Hepatocyte (in vitro differentiated cells): ENCODE data around the gene DKK3. TPM values are rescaled to one million over a fixed set of nuclear protein-coding genes. Genes with fewer than 3 reads are reported as not detected.
A peak's percentile ranks its signal among the peaks of the same experiment; 100 is the strongest.

Experiments
- DNase-seq: peaks from one replicate; pipeline ENCODE4 v3.0.0-alpha.2; 2016; ENCODE audit warnings: low spot score
- H2AFZ ChIP-seq: fragments of 200-600 bp; sonication (generic); 2 replicates; pipeline ENCODE4 v1.6.0; 2016; ENCODE audit warnings: antibody characterized with exemption, mild to moderate bottlenecking
- H3K27ac ChIP-seq: fragments of 200-600 bp; sonication (generic); 2 replicates; pipeline ENCODE4 v1.5.1; 2016; ENCODE audit warnings: mild to moderate bottlenecking
- H3K27me3 ChIP-seq: fragments of 200-600 bp; sonication (generic); 2 replicates; pipeline ENCODE4 v1.6.1; 2016
- H3K36me3 ChIP-seq: fragments of 200-600 bp; sonication (generic); replicated peaks from 2 replicates; pipeline ENCODE4 v1.5.1; 2016; ENCODE audit warnings: low read depth; ENCODE audit not compliant: insufficient read depth
- H3K4me1 ChIP-seq: fragments of 200-600 bp; sonication (generic); 2 replicates; pipeline ENCODE4 v1.5.1; 2016; ENCODE audit warnings: mild to moderate bottlenecking, moderate library complexity; ENCODE audit not compliant: insufficient read depth
- H3K4me2 ChIP-seq: fragments of 200-600 bp; sonication (generic); 2 replicates; pipeline ENCODE4 v1.6.0; 2016
- H3K4me3 ChIP-seq: fragments of 200-600 bp; sonication (generic); 2 replicates; pipeline ENCODE4 v1.5.1; 2016; ENCODE audit warnings: mild to moderate bottlenecking
- H3K79me2 ChIP-seq: fragments of 200-600 bp; sonication (generic); 2 replicates; pipeline ENCODE4 v1.6.0; 2017; ENCODE audit warnings: mild to moderate bottlenecking
- H3K9me2 ChIP-seq: fragments of 200-600 bp; sonication (generic); replicated peaks from 2 replicates; pipeline ENCODE4 v1.6.0; 2017; ENCODE audit warnings: mild to moderate bottlenecking; ENCODE audit not compliant: insufficient read depth
- H3K9me3 ChIP-seq: fragments of 200-600 bp; sonication (generic); 2 replicates; pipeline ENCODE4 v1.5.1; 2016; ENCODE audit warnings: low read depth, mild to moderate bottlenecking
- H4K20me1 ChIP-seq: fragments of 200-600 bp; sonication (generic); 2 replicates; pipeline ENCODE4 v1.6.0; 2016; ENCODE audit warnings: mild to moderate bottlenecking; ENCODE audit not compliant: insufficient read depth, poor library complexity, severe bottlenecking
- EZH2 ChIP-seq: fragments of 200-600 bp; sonication (generic); IDR thresholded peaks from 2 replicates; pipeline ENCODE4 v1.6.1; 2016; ENCODE audit warnings: antibody characterized with exemption, mild to moderate bottlenecking, borderline replicate concordance
- EZH2phosphoT487 ChIP-seq: fragments of 200-600 bp; sonication (generic); IDR thresholded peaks from one replicate; pipeline ENCODE4 v1.6.1; 2018; ENCODE audit warnings: antibody characterized with exemption, mild to moderate bottlenecking, low read depth, moderate library complexity; ENCODE audit not compliant: unreplicated experiment, severe bottlenecking
- WGBS: methylation state at CpG from one replicate; pipeline ENCODE4 v1.1.6; 2016; ENCODE audit warnings: low lambda C conversion rate; ENCODE audit errors: missing lambda C conversion rate; 5-methylcytosine and 5-hydroxymethylcytosine counted together
- polyA plus RNA-seq: library from polyadenylated mRNA; unstranded; fragments of >200 nt; fragmentation: Nextera tagmentation; extraction: Ambion mirVana; gene quantifications from 2 replicates; pipeline ENCODE4 v1.2.1, GENCODE V29; 2016
- total RNA-seq: library from RNA; depleted of rRNA; stranded (reverse); fragments of >200 nt; gene quantifications from 2 replicates; pipeline ENCODE4 v1.2.3, GENCODE V29; 2014
- TF ChIP-seq, protein P1 (sequence below): fragments of 200-600 bp; sonication (generic); IDR thresholded peaks from 2 replicates; pipeline ENCODE4 v1.5.1; 2016; ENCODE audit warnings: antibody characterized with exemption, mild to moderate bottlenecking; ENCODE audit not compliant: poor library complexity

Gene DKK3
- total and polyA plus RNA-seq, 2 experiments from 2014 or later = 64.3 to 71.3 TPM

DNA sequence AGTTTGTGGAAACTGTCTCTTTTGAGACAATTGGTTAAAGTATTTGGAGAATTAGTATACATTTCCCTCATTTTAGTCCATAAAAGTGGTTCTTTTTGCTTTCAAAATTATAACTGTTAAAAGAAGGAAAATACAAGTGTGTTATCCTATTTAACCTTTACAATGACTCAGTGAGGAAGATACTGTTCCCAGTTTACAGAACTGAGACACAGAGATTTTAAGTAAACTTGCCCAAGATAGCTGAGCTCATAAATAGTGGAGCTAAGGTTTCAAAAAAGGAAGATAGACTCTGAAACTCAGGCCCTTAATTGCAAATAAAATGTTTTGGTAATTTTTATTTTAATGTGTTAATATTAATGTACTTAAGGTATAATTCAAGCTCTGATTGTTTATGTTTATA lies 58.9 kb downstream of the DKK3 start:
- Histone ChIP-seq H3K27me3 (no peaks in the 10 kb centered on the region), H3K36me3 (no peaks in the 10 kb centered on the region), H3K9me3 (no peaks in the 10 kb centered on the region), H3K4me1 (peaks cover 19% of the 10 kb centered on the region), H2AFZ (no peak overlapping the region), H4K20me1 (no peaks in the 10 kb centered on the region), H3K79me2 (no peaks in the 10 kb centered on the region), H3K4me2 (no peak overlapping the region), H3K27ac (peak overlapping the region; percentile 53), H3K4me3 (no peak overlapping the region), H3K9me2 (no peaks in the 10 kb centered on the region)
- TF ChIP-seq EZH2 (no peak), EZH2phosphoT487 (no peak)
- TF ChIP-seq, protein P1, sequence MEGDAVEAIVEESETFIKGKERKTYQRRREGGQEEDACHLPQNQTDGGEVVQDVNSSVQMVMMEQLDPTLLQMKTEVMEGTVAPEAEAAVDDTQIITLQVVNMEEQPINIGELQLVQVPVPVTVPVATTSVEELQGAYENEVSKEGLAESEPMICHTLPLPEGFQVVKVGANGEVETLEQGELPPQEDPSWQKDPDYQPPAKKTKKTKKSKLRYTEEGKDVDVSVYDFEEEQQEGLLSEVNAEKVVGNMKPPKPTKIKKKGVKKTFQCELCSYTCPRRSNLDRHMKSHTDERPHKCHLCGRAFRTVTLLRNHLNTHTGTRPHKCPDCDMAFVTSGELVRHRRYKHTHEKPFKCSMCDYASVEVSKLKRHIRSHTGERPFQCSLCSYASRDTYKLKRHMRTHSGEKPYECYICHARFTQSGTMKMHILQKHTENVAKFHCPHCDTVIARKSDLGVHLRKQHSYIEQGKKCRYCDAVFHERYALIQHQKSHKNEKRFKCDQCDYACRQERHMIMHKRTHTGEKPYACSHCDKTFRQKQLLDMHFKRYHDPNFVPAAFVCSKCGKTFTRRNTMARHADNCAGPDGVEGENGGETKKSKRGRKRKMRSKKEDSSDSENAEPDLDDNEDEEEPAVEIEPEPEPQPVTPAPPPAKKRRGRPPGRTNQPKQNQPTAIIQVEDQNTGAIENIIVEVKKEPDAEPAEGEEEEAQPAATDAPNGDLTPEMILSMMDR = no peak
- DNase-seq = no peak

GRCh38 chr11:11948242-11948947 lies 60.0 kb downstream of the DKK3 start:
- Histone ChIP-seq H3K79me2 (no peaks in the 10 kb centered on the region), H4K20me1 (no peaks in the 10 kb centered on the region), H2AFZ (no peak overlapping the region), H3K4me1 (peaks cover 19% of the 10 kb centered on the region), H3K4me2 (no peak overlapping the region), H3K9me2 (no peaks in the 10 kb centered on the region), H3K4me3 (no peak overlapping the region), H3K36me3 (peaks cover 4% of the 10 kb centered on the region), H3K9me3 (no peaks in the 10 kb centered on the region), H3K27ac (peak overlapping the region; percentile 53), H3K27me3 (no peaks in the 10 kb centered on the region)
- TF ChIP-seq EZH2phosphoT487 (no peak), EZH2 (no peak)
- TF ChIP-seq, protein P1 = no peak
- 66% methylated on average over 2 of the region's 2 CpGs for WGBS
- DNase-seq = peak; percentile 32

DNA sequence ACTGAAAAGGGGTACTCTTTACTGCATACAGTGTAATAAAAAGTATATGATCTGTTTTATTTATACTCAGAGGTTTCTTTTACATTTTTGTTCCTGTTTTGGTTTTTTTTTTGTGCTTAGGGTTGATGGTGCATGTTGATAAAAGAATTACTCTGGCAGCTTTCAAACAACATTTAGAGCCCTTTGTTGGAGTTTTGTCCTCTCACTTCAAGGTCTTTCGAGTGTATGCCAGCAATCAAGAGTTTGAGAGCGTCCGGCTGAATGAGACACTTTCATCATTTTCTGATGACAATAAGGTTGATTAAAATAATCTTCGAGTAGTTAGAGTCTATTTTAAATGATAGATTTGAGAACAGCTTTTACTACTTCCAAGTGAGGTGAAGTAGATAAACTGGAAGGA lies 60.6 kb downstream of the DKK3 start:
- TF ChIP-seq EZH2phosphoT487 (no peak), EZH2 (no peak)
- TF ChIP-seq, protein P1 = no peak
- Histone ChIP-seq H3K9me2 (no peaks in the 10 kb centered on the region), H3K36me3 (peaks cover 4% of the 10 kb centered on the region), H3K4me2 (no peak overlapping the region), H2AFZ (no peak overlapping the region), H3K4me3 (no peak overlapping the region), H3K9me3 (no peaks in the 10 kb centered on the region), H3K4me1 (peaks cover 19% of the 10 kb centered on the region), H3K27me3 (no peaks in the 10 kb centered on the region), H3K27ac (peak overlapping the region; percentile 53), H4K20me1 (no peaks in the 10 kb centered on the region), H3K79me2 (no peaks in the 10 kb centered on the region)
- DNase-seq = no peak
- WGBS = 62% methylated on average over 4 of the region's 4 CpGs

DNA sequence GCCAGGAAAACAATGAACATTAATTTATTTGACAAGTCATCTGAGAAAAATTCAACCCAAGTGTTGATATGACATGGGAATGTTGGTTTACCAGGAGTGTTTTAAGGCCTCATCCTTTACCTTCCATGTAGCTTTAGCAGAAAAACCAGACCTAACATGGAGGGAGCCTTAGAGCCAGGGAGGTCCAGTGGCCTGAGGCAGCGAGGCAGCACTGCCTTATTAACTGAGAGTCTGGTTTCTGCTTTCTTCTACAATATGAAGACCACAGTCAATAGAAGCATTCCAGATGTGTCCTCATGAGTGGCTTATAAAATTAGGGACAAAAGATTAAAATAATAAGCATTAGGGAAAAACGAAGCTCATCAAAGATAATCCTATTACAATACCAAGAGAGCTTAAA lies 61.5 kb downstream of the DKK3 start:
- TF ChIP-seq EZH2 (no peak), EZH2phosphoT487 (no peak)
- TF ChIP-seq, protein P1 = no peak
- no peaks in the 10 kb centered on the region for H4K20me1 ChIP-seq
- no peak for DNase-seq
- no peaks in the 10 kb centered on the region for H3K27me3 ChIP-seq
- H3K4me2 ChIP-seq = no peak overlapping the region
- no peak overlapping the region for H3K4me3 ChIP-seq
- 84% methylated on average over 2 of the region's 2 CpGs for WGBS
- peaks cover 4% of the 10 kb centered on the region for H3K36me3 ChIP-seq
- H2AFZ ChIP-seq = no peak overlapping the region
- no peaks in the 10 kb centered on the region for H3K9me2 ChIP-seq
- peaks cover 19% of the 10 kb centered on the region for H3K4me1 ChIP-seq
- H3K27ac ChIP-seq = peak overlapping the region; percentile 53
- no peaks in the 10 kb centered on the region for H3K9me3 ChIP-seq
- H3K79me2 ChIP-seq = no peaks in the 10 kb centered on the region
